M059J (cell line): ENCODE measurements around the gene PDE11A. TPM values are rescaled to one million over a fixed set of nuclear protein-coding genes. Genes with fewer than 3 reads are reported as not detected.

Source experiments
- total RNA-seq: library from RNA; depleted of rRNA; stranded (reverse); fragments of >200 nt; shearing (Covaris generic); gene quantifications from 2 replicates; pipeline ENCODE4 v1.2.3, GENCODE V29; 2014; rRNA removed

Gene PDE11A
- total RNA-seq, 1 experiment from 2014 or later: 2.0 TPM

Other genes starting within 250 kb of the PDE11A start
- 9.0 and 10.0 TPM in 2 replicates for gene RBM45, start 39.7 kb upstream of the PDE11A start, total RNA-seq
- 4.0 and 5.7 TPM in 2 replicates for gene OSBPL6, start 121.7 kb upstream of the PDE11A start, total RNA-seq